CMK (cell line): ENCODE results near the gene PLCH1.

Source experiments
- DNase-seq: peaks from one replicate; pipeline ENCODE4 v3.0.0-alpha.2; 2010; ENCODE audit warnings: low read depth

The PLCH1 gene

GRCh38 chr3:155604967-155605366 is 139.9 kb downstream of the PLCH1 start:
- DNase-seq: no peak

GRCh38 chr3:155604126-155604525 is 140.7 kb downstream of the PLCH1 start:
- DNase-seq: no peak

- no peak for DNase-seq
Measured at GRCh38 chr3:155603302-155603701, 141.6 kb downstream of the PLCH1 start.

- no peak for DNase-seq
Measured at GRCh38 chr3:155602307-155602706, 142.6 kb downstream of the PLCH1 start.

- DNase-seq: no peak
Measured at GRCh38 chr3:155598671-155599070, 146.2 kb downstream of the PLCH1 start.

- no peak for DNase-seq
Measured at GRCh38 chr3:155596615-155597014, 148.3 kb downstream of the PLCH1 start.

GRCh38 chr3:155595371-155595770 is 149.5 kb downstream of the PLCH1 start:
- DNase-seq: no peak

GRCh38 chr3:155594526-155595187 is 150.2 kb downstream of the PLCH1 start:
- no peak for DNase-seq

- no peak for DNase-seq
Measured at GRCh38 chr3:155587581-155587980, 157.3 kb downstream of the PLCH1 start.

- DNase-seq: no peak
Measured at GRCh38 chr3:155585384-155585783, 159.5 kb downstream of the PLCH1 start.

GRCh38 chr3:155581579-155581978 is 163.3 kb downstream of the PLCH1 start:
- peak; percentile 3 for DNase-seq

GRCh38 chr3:155572085-155572484 is 172.8 kb downstream of the PLCH1 start:
- DNase-seq: no peak

GRCh38 chr3:155568295-155568694 is 176.6 kb downstream of the PLCH1 start:
- no peak for DNase-seq

GRCh38 chr3:155560594-155560993 is 184.3 kb downstream of the PLCH1 start:
- no peak for DNase-seq

GRCh38 chr3:155560135-155560534 is 184.7 kb downstream of the PLCH1 start:
- DNase-seq: no peak

GRCh38 chr3:155556531-155556930 is 188.3 kb downstream of the PLCH1 start:
- DNase-seq: no peak

GRCh38 chr3:155555479-155556060 is 189.3 kb downstream of the PLCH1 start:
- DNase-seq: peak; percentile 54

GRCh38 chr3:155554777-155555451 is 190.0 kb downstream of the PLCH1 start:
- DNase-seq: peak; percentile 89

GRCh38 chr3:155553780-155554179 is 191.1 kb downstream of the PLCH1 start:
- peak; percentile 37 for DNase-seq

- no peak for DNase-seq
Measured at GRCh38 chr3:155553326-155553725, 191.5 kb downstream of the PLCH1 start.

- no peak for DNase-seq
Measured at GRCh38 chr3:155550391-155550790, 194.5 kb downstream of the PLCH1 start.

GRCh38 chr3:155549087-155549486 is 195.8 kb downstream of the PLCH1 start:
- no peak for DNase-seq

GRCh38 chr3:155548195-155548594 is 196.7 kb downstream of the PLCH1 start:
- DNase-seq: no peak
